Neural cell (in vitro differentiated cells): ENCODE results near the gene PIP4P1. TPM values are rescaled to one million over a fixed set of nuclear protein-coding genes. Genes with fewer than 3 reads are reported as not detected.

Experiments
- H2AFZ ChIP-seq: fragments of 200-600, 300-800 bp; sonication (generic), shearing (Covaris generic); 2 replicates; pipeline ENCODE4 v1.6.0; 2014; ENCODE audit warnings: low read depth, mild to moderate bottlenecking, antibody characterized with exemption, low read length, moderate library complexity
- H3F3A ChIP-seq: fragments of 200-600 bp; shearing (Covaris generic); 2 replicates; pipeline ENCODE4 v1.6.1; 2016; ENCODE audit warnings: mild to moderate bottlenecking, moderate library complexity, mixed read lengths, antibody characterized with exemption, low read length; ENCODE audit not compliant: insufficient read depth, poor library complexity, severe bottlenecking
- H3K27ac ChIP-seq: fragments of 200-600, 300-800 bp; sonication (generic), shearing (Covaris generic); 2 replicates; pipeline ENCODE4 v1.5.1; 2014; ENCODE audit warnings: mild to moderate bottlenecking, low read length, moderate library complexity
- H3K27me3 ChIP-seq: fragments of 300-800, 200-600 bp; sonication (generic), shearing (Covaris generic); 2 replicates; pipeline ENCODE4 v1.6.0; 2014; ENCODE audit warnings: mild to moderate bottlenecking, low read depth, low read length, moderate library complexity; ENCODE audit not compliant: insufficient read depth
- H3K36me3 ChIP-seq: fragments of 300-800, 200-600 bp; sonication (generic), shearing (Covaris generic); 2 replicates; pipeline ENCODE4 v1.5.1; 2014; ENCODE audit warnings: mild to moderate bottlenecking, antibody characterized with exemption, low read length, moderate library complexity; ENCODE audit not compliant: insufficient read depth
- H3K4me2 ChIP-seq: fragments of 300-800, 200-600 bp; sonication (generic), shearing (Covaris generic); 2 replicates; pipeline ENCODE4 v1.6.0; 2014; ENCODE audit warnings: mild to moderate bottlenecking, low read length
- H3K4me3 ChIP-seq: fragments of 300-800, 200-600 bp; sonication (generic), shearing (Covaris generic); 2 replicates; pipeline ENCODE4 v1.5.1; 2014; ENCODE audit warnings: mild to moderate bottlenecking, low read length, moderate library complexity
- H3K79me2 ChIP-seq: fragments of 200-600 bp; shearing (Covaris generic); replicated peaks from 2 replicates; pipeline ENCODE4 v1.6.0; 2014; ENCODE audit warnings: mild to moderate bottlenecking, low read length, moderate library complexity; ENCODE audit not compliant: insufficient read depth
- H3K9ac ChIP-seq: fragments of 300-800, 200-600 bp; sonication (generic), shearing (Covaris generic); 2 replicates; pipeline ENCODE4 v1.6.1; 2016; ENCODE audit warnings: mild to moderate bottlenecking, low read length, mixed read lengths
- H3K9me2 ChIP-seq: fragments of 200-600 bp; shearing (Covaris generic); 2 replicates; pipeline ENCODE4 v1.6.1; 2016; ENCODE audit warnings: mild to moderate bottlenecking, low read length, mixed read lengths; ENCODE audit not compliant: insufficient read depth
- H3K9me3 ChIP-seq: fragments of 200-600, 300-800 bp; sonication (generic), shearing (Covaris generic); 2 replicates; pipeline ENCODE4 v1.6.1; 2016; ENCODE audit warnings: mild to moderate bottlenecking, mixed run types, low read length, moderate library complexity, mixed read lengths
- H4K20me1 ChIP-seq: fragments of 200-600 bp; shearing (Covaris generic); 2 replicates; pipeline ENCODE4 v1.6.1; 2016; ENCODE audit warnings: mild to moderate bottlenecking, mixed run types; ENCODE audit not compliant: insufficient read depth
- EP300 ChIP-seq: fragments of 450-650 bp; conservative IDR thresholded peaks from 2 replicates; pipeline ENCODE4 v1.6.1; 2014; ENCODE audit warnings: antibody characterized with exemption, mild to moderate bottlenecking, moderate library complexity; ENCODE audit not compliant: poor library complexity, severe bottlenecking
- EZH2 ChIP-seq: fragments of 200-600, 300-800 bp; shearing (Covaris generic), sonication (generic); IDR thresholded peaks from 2 replicates; pipeline ENCODE4 v1.6.1; 2014; ENCODE audit warnings: antibody characterized with exemption, low read length, borderline replicate concordance, mild to moderate bottlenecking; ENCODE audit not compliant: insufficient read depth, poor library complexity, severe bottlenecking
- MXI1 ChIP-seq: fragments of 450-650 bp; conservative IDR thresholded peaks from 2 replicates; pipeline ENCODE4 v1.6.1; 2014; ENCODE audit warnings: antibody characterized with exemption, mild to moderate bottlenecking; ENCODE audit not compliant: poor library complexity, severe bottlenecking
- POLR2AphosphoS5 ChIP-seq: IDR thresholded peaks from 2 replicates; pipeline ENCODE4 v1.6.1; 2012
- RAD21 ChIP-seq: fragments of 450-650 bp; conservative IDR thresholded peaks from 2 replicates; pipeline ENCODE4 v1.6.1; 2014; ENCODE audit warnings: antibody characterized with exemption, mild to moderate bottlenecking, moderate library complexity
- SMC3 ChIP-seq: fragments of 450-650 bp; conservative IDR thresholded peaks from 2 replicates; pipeline ENCODE4 v1.6.1; 2014; ENCODE audit warnings: antibody characterized with exemption, mild to moderate bottlenecking, moderate library complexity; ENCODE audit not compliant: poor library complexity
- TAF1 ChIP-seq: IDR thresholded peaks from 2 replicates; pipeline ENCODE4 v1.6.1; 2012; ENCODE audit warnings: low read depth
- polyA plus RNA-seq: library from polyadenylated mRNA; depleted of rRNA; stranded (reverse); fragments of >200 nt; gene quantifications from 2 replicates; pipeline ENCODE4 v1.2.3, GENCODE V29; 2014
- TF ChIP-seq, protein P1 (sequence below): IDR thresholded peaks from 2 replicates; pipeline ENCODE4 v1.6.1; 2012; ENCODE audit warnings: borderline replicate concordance
- TF ChIP-seq, protein P2 (sequence below): fragments of 450-650 bp; IDR thresholded peaks from 2 replicates; pipeline ENCODE4 v1.5.1; 2014; ENCODE audit warnings: antibody characterized with exemption, mild to moderate bottlenecking, moderate library complexity; ENCODE audit not compliant: poor library complexity, severe bottlenecking

Gene PIP4P1
- polyA plus RNA-seq, 1 donor from 2014 or later = 77.2 TPM

DNA sequence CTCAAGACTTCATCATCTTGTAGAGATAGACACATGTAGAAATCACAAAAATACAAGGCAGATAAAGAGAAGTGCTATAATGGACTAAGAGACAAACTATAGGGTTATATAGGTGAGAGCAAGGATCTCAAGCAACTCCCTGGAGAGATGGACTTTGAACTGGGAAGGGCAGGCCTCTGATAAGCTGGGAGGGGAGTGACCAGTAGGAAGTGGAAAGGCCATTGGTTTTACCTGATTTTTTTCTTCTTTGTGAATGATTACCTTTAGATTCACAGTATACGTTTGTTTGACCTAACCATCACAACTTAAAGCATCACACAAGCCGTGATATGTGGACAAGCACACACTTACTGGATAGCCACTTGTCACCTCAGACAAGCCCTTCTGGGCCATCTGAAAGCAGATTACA lies 42.7 kb downstream of the PIP4P1 start:
- Histone ChIP-seq H3K9me3 (no peaks in the 10 kb centered on the region), H3K27ac (no peak overlapping the region), H3F3A (no peaks in the 10 kb centered on the region), H3K36me3 (no peaks in the 10 kb centered on the region), H3K9ac (no peak overlapping the region), H2AFZ (no peak overlapping the region), H3K79me2 (no peaks in the 10 kb centered on the region), H3K4me3 (no peak overlapping the region), H3K9me2 (no peaks in the 10 kb centered on the region), H3K27me3 (peaks cover 5% of the 10 kb centered on the region), H4K20me1 (no peaks in the 10 kb centered on the region), H3K4me2 (no peak overlapping the region)
- TF ChIP-seq, protein P1, sequence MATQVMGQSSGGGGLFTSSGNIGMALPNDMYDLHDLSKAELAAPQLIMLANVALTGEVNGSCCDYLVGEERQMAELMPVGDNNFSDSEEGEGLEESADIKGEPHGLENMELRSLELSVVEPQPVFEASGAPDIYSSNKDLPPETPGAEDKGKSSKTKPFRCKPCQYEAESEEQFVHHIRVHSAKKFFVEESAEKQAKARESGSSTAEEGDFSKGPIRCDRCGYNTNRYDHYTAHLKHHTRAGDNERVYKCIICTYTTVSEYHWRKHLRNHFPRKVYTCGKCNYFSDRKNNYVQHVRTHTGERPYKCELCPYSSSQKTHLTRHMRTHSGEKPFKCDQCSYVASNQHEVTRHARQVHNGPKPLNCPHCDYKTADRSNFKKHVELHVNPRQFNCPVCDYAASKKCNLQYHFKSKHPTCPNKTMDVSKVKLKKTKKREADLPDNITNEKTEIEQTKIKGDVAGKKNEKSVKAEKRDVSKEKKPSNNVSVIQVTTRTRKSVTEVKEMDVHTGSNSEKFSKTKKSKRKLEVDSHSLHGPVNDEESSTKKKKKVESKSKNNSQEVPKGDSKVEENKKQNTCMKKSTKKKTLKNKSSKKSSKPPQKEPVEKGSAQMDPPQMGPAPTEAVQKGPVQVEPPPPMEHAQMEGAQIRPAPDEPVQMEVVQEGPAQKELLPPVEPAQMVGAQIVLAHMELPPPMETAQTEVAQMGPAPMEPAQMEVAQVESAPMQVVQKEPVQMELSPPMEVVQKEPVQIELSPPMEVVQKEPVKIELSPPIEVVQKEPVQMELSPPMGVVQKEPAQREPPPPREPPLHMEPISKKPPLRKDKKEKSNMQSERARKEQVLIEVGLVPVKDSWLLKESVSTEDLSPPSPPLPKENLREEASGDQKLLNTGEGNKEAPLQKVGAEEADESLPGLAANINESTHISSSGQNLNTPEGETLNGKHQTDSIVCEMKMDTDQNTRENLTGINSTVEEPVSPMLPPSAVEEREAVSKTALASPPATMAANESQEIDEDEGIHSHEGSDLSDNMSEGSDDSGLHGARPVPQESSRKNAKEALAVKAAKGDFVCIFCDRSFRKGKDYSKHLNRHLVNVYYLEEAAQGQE = no peak
- TF ChIP-seq EP300 (no peak), RAD21 (no peak), POLR2AphosphoS5 (no peak), MXI1 (no peak), EZH2 (no peak), SMC3 (no peak), TAF1 (no peak)
- TF ChIP-seq, protein P2, sequence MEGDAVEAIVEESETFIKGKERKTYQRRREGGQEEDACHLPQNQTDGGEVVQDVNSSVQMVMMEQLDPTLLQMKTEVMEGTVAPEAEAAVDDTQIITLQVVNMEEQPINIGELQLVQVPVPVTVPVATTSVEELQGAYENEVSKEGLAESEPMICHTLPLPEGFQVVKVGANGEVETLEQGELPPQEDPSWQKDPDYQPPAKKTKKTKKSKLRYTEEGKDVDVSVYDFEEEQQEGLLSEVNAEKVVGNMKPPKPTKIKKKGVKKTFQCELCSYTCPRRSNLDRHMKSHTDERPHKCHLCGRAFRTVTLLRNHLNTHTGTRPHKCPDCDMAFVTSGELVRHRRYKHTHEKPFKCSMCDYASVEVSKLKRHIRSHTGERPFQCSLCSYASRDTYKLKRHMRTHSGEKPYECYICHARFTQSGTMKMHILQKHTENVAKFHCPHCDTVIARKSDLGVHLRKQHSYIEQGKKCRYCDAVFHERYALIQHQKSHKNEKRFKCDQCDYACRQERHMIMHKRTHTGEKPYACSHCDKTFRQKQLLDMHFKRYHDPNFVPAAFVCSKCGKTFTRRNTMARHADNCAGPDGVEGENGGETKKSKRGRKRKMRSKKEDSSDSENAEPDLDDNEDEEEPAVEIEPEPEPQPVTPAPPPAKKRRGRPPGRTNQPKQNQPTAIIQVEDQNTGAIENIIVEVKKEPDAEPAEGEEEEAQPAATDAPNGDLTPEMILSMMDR = no peak

DNA sequence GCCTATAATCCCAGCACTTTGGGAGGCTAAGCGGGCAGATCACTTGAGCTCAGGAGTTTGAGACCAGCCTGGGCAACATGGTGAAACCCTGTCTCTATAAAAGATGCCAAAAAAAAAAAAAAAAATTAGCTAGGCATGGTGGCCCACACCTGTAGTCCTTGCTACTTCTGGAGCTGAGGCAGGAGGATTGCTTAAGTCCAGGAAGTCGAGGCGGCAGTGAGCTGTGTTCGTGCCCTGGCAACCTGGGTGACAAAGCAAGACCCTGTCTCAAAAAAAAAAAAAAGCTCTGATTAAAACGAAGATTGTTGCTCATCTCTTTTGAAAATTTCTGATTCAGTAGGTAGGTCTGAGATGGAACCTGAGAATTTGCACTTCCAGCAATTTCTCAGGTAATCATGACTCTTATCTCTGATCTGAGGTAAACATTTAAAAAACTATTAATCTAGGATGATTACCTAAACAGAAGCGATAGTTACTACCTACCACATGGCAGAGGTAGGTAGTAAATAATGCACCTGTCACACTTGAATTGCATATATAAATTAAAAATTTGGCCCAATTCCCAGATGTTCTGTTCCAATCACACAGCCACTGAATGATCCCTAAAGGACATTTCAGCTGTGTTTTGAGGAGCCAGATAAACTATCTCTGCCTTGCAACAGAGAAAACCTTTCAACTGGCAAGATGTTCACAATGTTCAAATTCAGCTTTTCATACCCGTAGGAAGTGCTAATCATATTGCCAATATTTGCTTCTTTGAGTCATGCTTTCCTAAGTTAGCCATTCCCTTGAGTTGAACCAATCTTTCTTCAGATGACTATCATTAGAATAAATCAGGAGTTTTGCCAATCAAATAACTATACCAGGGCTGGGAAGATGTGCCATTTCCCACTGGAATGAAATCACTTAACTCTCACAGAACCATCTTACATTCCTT lies 43.7 kb downstream of the PIP4P1 start:
- Histone ChIP-seq H3K9ac (no peak overlapping the region), H3K4me3 (no peak overlapping the region), H3K36me3 (no peaks in the 10 kb centered on the region), H2AFZ (no peak overlapping the region), H3K27ac (no peak overlapping the region), H3K9me2 (no peaks in the 10 kb centered on the region), H3K4me2 (no peak overlapping the region), H3K9me3 (no peaks in the 10 kb centered on the region), H3K79me2 (no peaks in the 10 kb centered on the region), H3F3A (no peaks in the 10 kb centered on the region), H3K27me3 (peaks cover 9% of the 10 kb centered on the region), H4K20me1 (no peaks in the 10 kb centered on the region)
- TF ChIP-seq, protein P2 = no peak
- no peak for TF ChIP-seq EZH2
- no peak for TF ChIP-seq SMC3
